ENCODE results near the gene SPTAN1.
"Not testable (repeated sequence)": the region's sequence is repeated elsewhere in the genome, so short reads cannot be mapped to it uniquely, and the experiment has no call there.

SPTAN1 gene

DNA sequence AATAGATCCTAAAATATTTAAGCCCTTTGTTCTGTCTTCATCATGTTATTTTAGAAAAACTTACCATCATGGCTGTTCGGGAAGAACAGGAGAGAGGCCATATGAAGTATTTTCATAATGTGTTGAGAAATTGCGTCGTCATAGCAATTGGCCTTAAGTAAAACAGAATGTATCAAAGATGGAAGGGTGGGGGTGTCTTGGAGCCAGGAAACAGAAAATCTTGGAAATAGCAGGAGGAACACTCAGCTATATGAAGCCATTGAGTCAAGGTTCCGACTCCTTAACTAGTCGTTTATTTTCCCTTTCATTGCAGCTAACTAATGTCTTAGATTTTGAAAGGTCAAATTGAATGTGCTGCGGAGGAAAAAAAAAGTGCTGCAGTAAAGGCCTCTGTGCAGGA is 1.3 kb downstream of the SPTAN1 start:
- no peak for DNase-seq

GRCh38 chr9:128554155-128554862 is 1.9 kb downstream of the SPTAN1 start:
- no peak for DNase-seq

DNA sequence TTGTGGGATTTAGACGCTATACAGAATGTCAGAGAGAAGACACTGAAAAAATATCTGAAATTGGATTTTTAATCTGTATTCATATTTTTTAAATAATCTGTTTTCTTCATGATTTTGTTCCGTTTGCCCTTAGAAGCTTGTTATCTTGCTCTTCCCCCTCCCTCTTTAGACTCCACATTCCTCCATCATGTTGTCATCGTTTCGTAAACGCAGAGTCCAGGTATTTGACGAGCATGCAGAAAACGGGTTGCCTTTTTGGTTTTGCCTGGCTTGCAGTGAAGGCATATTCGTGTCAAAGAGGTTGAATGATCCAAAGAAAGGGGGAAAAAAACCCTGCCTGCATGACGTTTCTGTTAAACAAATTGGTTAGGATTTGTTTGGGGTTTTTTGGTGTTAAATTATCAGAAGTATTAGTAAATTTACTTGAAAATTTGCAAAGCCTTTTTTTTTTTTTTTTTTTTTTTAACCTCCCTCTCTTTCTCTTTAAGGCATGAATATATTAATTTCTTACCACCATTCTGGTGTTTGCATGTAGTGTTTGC is 2.9 kb downstream of the SPTAN1 start:
- no peak for DNase-seq

GRCh38 chr9:128556276-128556675 is 3.9 kb downstream of the SPTAN1 start:
- no peak for DNase-seq

- DNase-seq = no peak
Measured at GRCh38 chr9:128556926-128557634, 4.7 kb downstream of the SPTAN1 start.

DNA sequence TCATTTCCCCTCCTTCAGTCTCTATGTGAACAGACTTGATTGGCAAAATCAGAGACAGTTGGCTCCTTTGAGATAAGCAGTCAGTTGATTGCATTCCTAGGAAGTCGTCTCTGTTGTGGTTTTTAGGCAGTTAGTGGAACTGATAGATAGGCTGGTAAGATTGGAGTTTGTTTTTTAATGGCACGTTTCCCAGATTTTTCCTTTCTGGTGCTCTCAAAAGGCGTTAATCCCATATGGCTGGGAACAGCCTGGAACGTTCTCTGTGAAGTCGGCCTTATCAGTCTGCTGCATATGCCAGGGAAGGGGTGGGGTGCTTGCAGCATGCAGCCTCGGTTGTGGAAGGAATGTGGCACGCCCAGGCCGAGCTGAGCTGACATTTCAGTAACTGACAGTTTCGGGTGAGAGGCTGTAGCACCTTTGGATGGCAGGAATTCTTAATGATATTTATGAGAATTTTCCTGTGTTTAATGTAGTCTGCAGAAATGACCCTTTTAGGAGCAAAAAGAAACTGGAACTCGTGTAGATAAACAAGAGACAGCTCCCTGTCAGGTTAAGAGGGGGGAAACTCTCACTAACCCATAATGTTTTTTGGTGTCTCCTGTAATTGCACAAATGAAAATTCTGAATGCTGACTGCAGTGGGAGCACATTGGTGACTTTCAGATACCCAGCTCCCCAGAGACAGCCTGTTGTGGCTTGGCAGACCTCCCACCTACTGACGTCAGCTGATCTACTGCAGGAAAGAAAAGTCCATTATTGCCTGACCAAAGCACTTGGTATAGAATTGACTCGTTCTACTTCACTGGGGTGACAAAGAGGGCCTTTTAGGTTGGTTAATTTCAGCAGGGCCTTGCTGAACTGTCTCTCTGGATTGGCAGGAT is 6.3 kb downstream of the SPTAN1 start:
- peak; percentile 34 to 51 for DNase-seq

- DNase-seq = no peak
Measured at GRCh38 chr9:128565578-128565977, 13.2 kb downstream of the SPTAN1 start.

GRCh38 chr9:128568470-128569078 is 16.2 kb downstream of the SPTAN1 start:
- peak; percentile 0 to 3 for DNase-seq

- no peak for DNase-seq
Measured at GRCh38 chr9:128575469-128575868, 23.1 kb downstream of the SPTAN1 start.

GRCh38 chr9:128575916-128576315 is 23.5 kb downstream of the SPTAN1 start:
- no peak for DNase-seq

GRCh38 chr9:128577206-128577605 is 24.8 kb downstream of the SPTAN1 start:
- DNase-seq = no peak

DNA sequence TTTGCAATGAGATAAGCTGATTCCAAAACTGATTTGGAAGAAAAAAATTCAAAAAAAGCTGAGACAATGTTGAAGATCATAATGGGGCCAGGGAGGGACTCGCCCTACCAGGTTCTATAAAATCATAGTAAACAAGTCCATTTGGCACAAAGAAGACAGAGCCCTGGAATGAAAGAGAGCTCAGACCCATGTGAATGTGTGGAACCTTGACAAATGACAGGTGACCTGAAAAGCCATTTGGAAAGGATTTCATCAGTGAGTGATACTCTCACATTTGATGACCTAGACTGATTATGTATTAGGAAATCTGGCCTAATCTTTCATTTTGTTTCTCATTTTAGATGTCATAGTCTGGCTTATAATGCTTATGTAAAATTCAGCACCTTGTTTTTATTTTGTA is 26.8 kb downstream of the SPTAN1 start:
- no peak for DNase-seq

DNA sequence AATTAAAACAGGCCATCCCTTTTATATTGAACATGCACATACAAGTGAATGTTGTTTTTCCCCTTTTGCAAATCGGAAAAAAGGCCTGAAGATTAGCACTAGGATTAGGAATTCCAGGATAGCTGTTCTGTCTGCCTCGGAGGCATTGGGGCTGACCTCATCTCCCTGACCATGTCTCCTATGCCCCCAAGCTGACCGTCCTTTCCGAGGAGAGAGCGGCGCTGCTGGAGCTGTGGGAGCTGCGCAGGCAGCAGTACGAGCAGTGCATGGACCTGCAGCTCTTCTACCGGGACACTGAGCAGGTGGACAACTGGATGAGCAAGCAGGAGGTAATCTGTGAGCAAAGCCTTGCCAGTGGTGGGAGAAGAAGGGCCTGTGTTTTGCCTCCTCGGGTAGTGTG is 28.3 kb downstream of the SPTAN1 start:
- no peak for DNase-seq

DNA sequence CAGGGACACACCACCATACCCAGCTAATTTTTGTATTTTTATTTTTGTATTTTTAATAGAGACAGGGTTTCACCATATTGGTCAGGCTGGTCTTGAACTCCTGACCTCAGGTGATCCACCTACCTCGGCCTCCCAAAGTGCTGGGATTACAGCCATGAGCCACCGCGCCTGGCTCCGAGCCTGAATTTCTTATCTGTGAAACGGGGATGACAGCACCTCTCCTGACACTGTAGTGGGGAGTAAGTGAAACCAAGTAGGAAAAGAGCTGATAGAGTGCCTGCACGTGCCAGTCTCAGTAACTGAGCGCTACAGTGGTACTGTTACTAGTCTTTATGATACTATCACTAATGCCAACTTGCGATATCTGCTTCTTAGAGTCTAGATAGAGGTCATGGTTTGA is 32.8 kb downstream of the SPTAN1 start:
- not testable (repeated sequence) for DNase-seq

DNA sequence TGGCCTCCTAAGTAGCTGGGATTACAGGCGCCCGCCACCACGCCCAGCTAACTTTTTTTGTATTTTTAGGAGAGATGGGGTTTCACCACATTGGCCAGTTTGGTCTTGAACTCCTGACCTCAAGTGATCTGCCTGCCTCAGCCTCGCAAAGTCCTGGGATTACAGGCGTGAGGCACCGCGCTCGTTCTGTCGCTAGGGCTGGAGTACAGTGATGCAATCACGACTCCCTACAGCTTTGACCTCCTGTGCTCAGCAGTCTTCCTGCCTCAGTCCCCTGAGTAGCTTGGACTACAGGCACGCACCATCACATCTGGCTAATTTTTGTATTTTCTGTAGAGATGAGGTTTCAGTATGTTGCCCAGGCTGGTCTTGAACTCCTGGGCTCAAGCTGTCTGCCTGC is 34.5 kb downstream of the SPTAN1 start:
- not testable (repeated sequence) for DNase-seq

- no peak for DNase-seq
Measured at GRCh38 chr9:128587453-128587852, 35.1 kb downstream of the SPTAN1 start.

DNA sequence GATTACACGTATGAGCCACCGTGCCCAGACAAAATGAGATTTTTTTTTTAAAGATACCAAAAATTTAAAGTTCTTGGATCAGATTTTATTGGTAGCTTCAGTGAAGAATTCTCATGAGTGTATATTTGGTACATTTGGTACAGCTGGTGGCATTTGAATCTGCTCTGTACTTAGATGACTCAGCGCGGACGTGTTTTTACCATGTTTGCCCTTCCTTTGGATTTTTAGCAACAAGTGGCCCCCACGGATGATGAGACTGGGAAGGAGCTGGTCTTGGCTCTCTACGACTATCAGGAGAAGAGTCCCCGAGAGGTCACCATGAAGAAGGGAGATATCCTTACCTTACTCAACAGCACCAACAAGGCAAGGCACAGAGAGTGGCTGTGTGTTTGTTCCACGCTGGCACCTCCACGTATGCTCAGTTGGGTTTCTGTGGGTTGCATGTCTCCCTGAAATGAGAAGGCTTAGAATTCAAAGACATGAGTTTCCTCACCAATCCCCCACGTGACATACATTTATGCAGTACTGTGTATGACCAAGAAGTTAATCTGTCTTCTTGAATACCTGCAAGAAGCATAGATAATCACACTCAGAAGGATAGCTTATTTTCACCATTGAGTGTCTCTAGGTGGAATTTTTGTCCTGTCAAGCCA is 36.3 kb downstream of the SPTAN1 start:
- DNase-seq = no peak

DNA sequence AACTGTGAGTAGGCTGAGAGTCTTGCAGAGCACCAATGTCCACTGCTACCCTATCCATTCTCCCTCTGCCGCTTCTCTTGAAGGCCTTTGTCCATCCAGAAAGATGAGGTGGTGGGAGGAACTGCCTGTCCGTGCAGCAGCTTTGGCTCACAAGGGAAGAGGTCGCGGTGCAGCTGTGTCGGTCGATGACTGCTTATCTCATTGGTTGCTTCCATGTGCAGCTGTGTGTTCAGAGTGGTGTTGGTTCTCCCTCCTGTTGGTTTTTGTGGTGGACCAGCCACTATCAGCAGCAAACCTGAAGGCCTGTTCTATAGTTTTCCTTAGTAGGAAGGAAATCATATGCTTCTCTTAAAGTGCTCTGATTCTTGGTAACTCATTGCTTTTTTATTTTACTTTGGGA is 40.7 kb downstream of the SPTAN1 start:
- DNase-seq = no peak

- no peak for DNase-seq
Measured at GRCh38 chr9:128593856-128594255, 41.5 kb downstream of the SPTAN1 start.

DNA sequence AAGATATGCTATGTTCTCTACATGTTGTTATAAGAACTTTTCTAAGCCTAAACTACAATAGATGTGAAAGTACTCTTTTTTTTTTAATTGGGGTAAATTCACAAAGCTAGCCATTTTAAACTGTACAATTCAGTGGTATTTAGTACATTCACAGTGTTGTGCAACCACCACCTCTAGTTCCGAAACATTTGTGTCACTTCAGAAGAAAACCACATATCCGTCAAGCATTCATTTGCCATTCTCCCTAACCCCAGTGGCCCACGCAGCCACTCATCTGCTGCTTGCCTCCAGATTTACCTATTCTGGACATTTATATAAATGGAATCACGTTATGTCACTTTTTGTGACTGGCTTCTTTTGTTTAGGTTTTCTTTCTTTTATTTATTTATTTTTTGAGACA is 43.1 kb downstream of the SPTAN1 start:
- no peak for DNase-seq

GRCh38 chr9:128600099-128600498 is 47.7 kb downstream of the SPTAN1 start:
- no peak for DNase-seq

DNA sequence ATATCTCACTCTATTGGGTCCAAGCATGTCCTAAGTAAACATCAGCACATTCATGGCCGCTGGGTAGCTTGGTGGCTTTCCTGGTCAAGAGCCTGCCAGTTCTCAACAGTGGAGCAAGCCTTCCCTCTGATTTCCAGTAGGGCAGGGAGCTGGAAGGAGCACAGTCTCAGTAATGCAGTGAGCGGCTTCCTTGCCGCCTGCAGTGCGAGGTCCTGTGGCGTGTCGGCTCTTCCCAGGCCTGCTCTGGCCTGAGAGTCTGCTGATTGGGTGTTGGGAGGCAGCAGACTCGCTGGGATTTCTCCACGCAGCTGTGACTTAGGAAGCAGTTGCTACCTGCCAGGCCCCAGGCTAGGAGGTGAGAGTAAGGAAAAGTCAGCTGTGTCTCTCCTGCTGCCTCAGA is 51.3 kb downstream of the SPTAN1 start:
- no peak for DNase-seq
